ENCODE results near the gene LSS. TPM values are rescaled to one million over a fixed set of nuclear protein-coding genes. Genes with fewer than 3 reads are reported as not detected.

Gene LSS
- total and polyA plus RNA-seq, 2 of the 8 experiments (the other 6 are each of a cell fraction or from before 2014, with no cell fraction given), result 96.1 to 123 TPM

GRCh38 chr21:46203203-46203600, 25.4 kb downstream of the LSS start:
- Histone ChIP-seq H2BK5ac (ENCODE audit: low read depth, low read length) (no peak overlapping the region), H2AFZ (ENCODE audit: low read length) (no peak overlapping the region), H3K23me2 (ENCODE audit: low read depth, low read length) (no peaks in the 10 kb centered on the region), H3K4me3 (ENCODE audit: extremely low read depth in 1 of 4, insufficient read depth in 2 of 4, low read depth in 3 of 4, low read length in 4 of 4) (no peak overlapping the region), H4K91ac (replicated peaks; ENCODE audit: insufficient read length, low read length) (no peak overlapping the region), H3K23ac (ENCODE audit: insufficient read length) (no peak overlapping the region), H3K27ac (ENCODE audit: low read depth, low read length) (no peak overlapping the region), H4K5ac (ENCODE audit: insufficient read length, low read depth, low read length) (no peak overlapping the region), H2BK20ac (ENCODE audit: low read length) (no peak overlapping the region), H4K8ac (ENCODE audit: extremely low read depth, insufficient read depth, low read length) (no peak overlapping the region), H3K9ac (replicated peaks in 1 of 4; ENCODE audit: extremely low read depth in 1 of 4, low read depth in 3 of 4, low read length in 3 of 4) (no peak overlapping the region), H3K4me1 (replicated peaks in 1 of 4; ENCODE audit: control insufficient read depth in 3 of 4, insufficient read depth in 4 of 4, low read length in 3 of 4) (no peaks in the 10 kb centered on the region), H2BK12ac (ENCODE audit: low read depth, low read length) (no peak overlapping the region), H3K79me1 (ENCODE audit: low read depth, low read length) (no peaks in the 10 kb centered on the region), H3K56ac (replicated peaks; ENCODE audit: insufficient read length, low read depth, low read length) (no peak overlapping the region), H3K4me2 (ENCODE audit: insufficient read depth in 1 of 2, low read depth in 2 of 2, low read length in 2 of 2) (no peak overlapping the region), H3K9me3 (ENCODE audit: insufficient read depth in 2 of 2, low read depth in 1 of 2, low read length in 1 of 2) (no peaks in the 10 kb centered on the region), H3K79me2 (ENCODE audit: control insufficient read depth in 1 of 2, insufficient read depth in 2 of 2, low read length in 2 of 2) (no peaks in the 10 kb centered on the region), H3K36me3 (ENCODE audit: control insufficient read depth in 2 of 4, insufficient read depth in 4 of 4, low read length in 3 of 4) (peaks cover 10 to 44% (median 33%) of the 10 kb centered on the region in 4 experiments; a peak in 7 of 8 replicates), H3K4ac (replicated peaks; ENCODE audit: insufficient read length, low read depth, low read length) (no peak overlapping the region), H4K20me1 (replicated peaks in 1 of 2; ENCODE audit: control insufficient read depth in 1 of 2, insufficient read depth in 2 of 2, low read length in 2 of 2) (peaks cover 0 to 14% of the 10 kb centered on the region in 2 experiments), H2BK120ac (replicated peaks; ENCODE audit: low read depth, low read length) (no peak overlapping the region), H3K14ac (ENCODE audit: insufficient read length) (no peak overlapping the region), H3K18ac (ENCODE audit: extremely low read depth, low read length) (no peak overlapping the region), H2BK15ac (ENCODE audit: low read length) (no peak overlapping the region), H2AK5ac (ENCODE audit: low read depth, low read length) (no peak overlapping the region), H3K27me3 (replicated peaks in 1 of 4; ENCODE audit: control insufficient read depth in 3 of 4, extremely low read depth in 1 of 4, insufficient read depth in 3 of 4, low read length in 3 of 4) (no peaks in the 10 kb centered on the region)
- CTCF ChIA-PET (ENCODE audit: partially characterized antibody), result interaction anchor here (0.8 to 1.5 kb wide), 4 partner anchors 13 to 50 kb away, joined by 3 to 5 read pairs (median 3); no protein-coding TSS in a partner anchor
- 87% methylated on average over 8 of the region's 8 CpGs; no CpG with 5 or more reads in 1 of the 2 experiments for WGBS, 2 experiments (ENCODE audit: extremely low coverage in 1 of 2, insufficient coverage in 1 of 2, insufficient read length in 1 of 2, insufficient replicate concordance in 2 of 2, low coverage in 1 of 2, low lambda C conversion rate in 2 of 2, missing lambda C conversion rate in 1 of 2)
- POLR2A ChIA-PET (ENCODE audit: partially characterized antibody), result interaction anchor here (0.6 to 1.2 kb wide), 2 partner anchors 12 to 116 kb away, joined by 3 read pairs; no protein-coding TSS in a partner anchor
- FAIRE-seq (no peak), DNase-seq (ENCODE audit: low read depth in 1 of 2, low spot score in 2 of 2) (no peak)
- no peak for TF ChIP-seq E2F6 (IDR thresholded peaks at IDR 0.05)
- no peak for TF ChIP-seq KDM1A (IDR thresholded peaks at IDR 0.05; ENCODE audit: borderline replicate concordance, low read length)
- TF ChIP-seq ASH2L (IDR thresholded peaks at IDR 0.05; ENCODE audit: low read length), result no peak
- no peak for TF ChIP-seq TAF7 (optimal IDR thresholded peaks at IDR 0.05; ENCODE audit: borderline replicate concordance, low read depth, low read length)
- no peak for TF ChIP-seq JUND (IDR thresholded peaks at IDR 0.05; ENCODE audit: low read length)
- no peak for TF ChIP-seq SIN3A (conservative IDR thresholded peaks at IDR 0.05 in 1 of 2, IDR thresholded peaks at IDR 0.05 in 1 of 2; ENCODE audit: low read depth in 1 of 2, low read length in 2 of 2)
- no peak for TF ChIP-seq CTBP2 (IDR thresholded peaks at IDR 0.05; ENCODE audit: borderline replicate concordance, insufficient read depth, insufficient read length, low read length)

Measured in H1 (cell line).